ENCODE data around the gene CYP4B1.

GRCh38 chr1:46802901-46803574, 4.2 kb downstream of the CYP4B1 start:
- no peak for TF ChIP-seq POLR2A (IDR thresholded peaks at IDR 0.05)
- no peak for TF ChIP-seq CTCF (IDR thresholded peaks at IDR 0.05)

Measured in heart left ventricle (tissue), 13 donors.